Activated T-helper 1 cell treated with anti-CD3 and anti-CD28 coated beads, Interleukin-12 subunit alpha, Interleukin-12 subunit beta, Interleukin-2, Interleukin-4 antibody, amounts not matched to agents 30 ng/mL and 10 ng/mL and 1 ng/mL, durations not matched to agents 14 hours and 24 hours and 36 hours (primary cell): Measurements from ENCODE around the gene CAMTA1. TPM values are rescaled to one million over a fixed set of nuclear protein-coding genes. Genes with fewer than 3 reads are reported as not detected.

Experiments
- DNase-seq: peaks from one replicate; pipeline ENCODE4 v3.0.0; 2021; ENCODE audit warnings: low spot score
- H3K27ac Mint-ChIP-seq: one replicate; pipeline ENCODE4 v1.8.0; 2021; ENCODE audit warnings: mild to moderate bottlenecking, mixed read lengths
- H3K27me3 Mint-ChIP-seq: one replicate; pipeline ENCODE4 v1.8.0; 2022; ENCODE audit warnings: mild to moderate bottlenecking, moderate library complexity, mixed read lengths; ENCODE audit not compliant: insufficient read depth
- H3K36me3 Mint-ChIP-seq: one replicate; pipeline ENCODE4 v1.8.0; 2021; ENCODE audit warnings: low read depth, mixed read lengths
- H3K4me1 Mint-ChIP-seq: one replicate; pipeline ENCODE4 v1.8.0; 2021; ENCODE audit warnings: low read depth, mixed read lengths
- H3K4me3 Mint-ChIP-seq: one replicate; pipeline ENCODE4 v1.8.0; 2021; ENCODE audit warnings: mild to moderate bottlenecking, moderate library complexity, mixed read lengths
- H3K9me3 Mint-ChIP-seq: one replicate; pipeline ENCODE4 v1.8.0; 2021; ENCODE audit warnings: mixed read lengths
- intact Hi-C: fragments of 100-400 bp; cut with micrococcal nuclease; formaldehyde crosslinking; loops from one replicate; pipeline ENCODE4 v1.15.1; 2024
- total RNA-seq: library from RNA; stranded (reverse); gene quantifications from 2 replicates; pipeline ENCODE4 v1.2.3, GENCODE V29; 2022

CAMTA1 gene
- total RNA-seq, 1 donor from 2014 or later = 57.2 TPM

- no peak overlapping the region for H3K27ac Mint-ChIP-seq
- H3K36me3 Mint-ChIP-seq = no peaks in the 10 kb centered on the region
- no peak for DNase-seq
- no peak overlapping the region for H3K4me3 Mint-ChIP-seq
- H3K4me1 Mint-ChIP-seq = no peaks in the 10 kb centered on the region
- no peaks in the 10 kb centered on the region for H3K9me3 Mint-ChIP-seq
- intact Hi-C loops = no loop called here
- no peaks in the 10 kb centered on the region for H3K27me3 Mint-ChIP-seq
These were observed 752.8 kb downstream of the CAMTA1 start for GRCh38 chr1:7538033-7538432.

DNA sequence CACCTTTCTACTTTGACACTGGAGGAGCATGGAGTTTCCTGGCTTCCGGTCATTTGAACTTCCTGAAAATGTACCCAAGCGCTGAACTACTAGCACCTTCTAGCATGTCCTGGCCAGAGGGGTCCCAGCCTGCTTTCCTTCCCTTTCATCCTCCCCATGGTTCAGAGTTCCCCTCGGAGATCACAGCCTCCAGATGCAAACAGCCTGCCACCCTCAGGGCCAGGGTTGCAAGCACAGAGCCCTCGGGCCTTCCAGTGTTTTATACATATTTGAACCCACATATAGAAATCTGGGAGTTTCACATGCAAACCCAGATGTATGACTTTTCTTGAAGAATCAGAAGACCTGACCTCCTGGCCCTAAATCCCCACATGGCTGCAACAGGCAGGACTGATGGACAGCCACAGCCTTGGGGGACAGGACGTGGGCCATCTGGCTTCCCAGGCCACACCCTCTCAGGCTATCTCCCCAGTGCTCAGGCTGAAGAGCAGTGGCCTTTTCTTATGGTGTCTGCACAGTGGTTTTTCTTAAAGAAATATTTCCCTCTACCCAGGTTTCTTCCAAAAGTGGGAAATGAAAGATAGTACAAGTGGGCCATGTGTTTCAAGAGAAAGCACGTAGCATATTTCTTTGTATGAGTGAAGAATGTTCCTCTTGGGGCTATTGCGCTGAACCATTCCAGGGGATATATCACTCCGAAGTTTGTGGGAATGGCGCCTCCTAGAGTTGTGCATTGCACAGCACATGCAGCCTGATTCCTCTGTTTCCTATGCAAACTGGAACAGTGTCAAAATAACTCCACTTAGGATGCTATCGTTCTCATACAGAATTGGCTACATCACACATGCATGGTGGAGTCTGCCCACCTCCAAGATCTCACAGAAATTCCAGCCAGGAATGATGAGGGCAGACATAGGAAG lies 753.9 kb downstream of the CAMTA1 start:
- intact Hi-C loops = no loop called here
- DNase-seq = no peak
- Mint-ChIP-seq H3K9me3 (no peaks in the 10 kb centered on the region), H3K27me3 (no peaks in the 10 kb centered on the region), H3K36me3 (no peaks in the 10 kb centered on the region), H3K27ac (no peak overlapping the region), H3K4me1 (no peaks in the 10 kb centered on the region), H3K4me3 (no peak overlapping the region)

GRCh38 chr1:7539769-7540175 lies 754.5 kb downstream of the CAMTA1 start:
- Mint-ChIP-seq H3K4me1 (no peaks in the 10 kb centered on the region), H3K36me3 (no peaks in the 10 kb centered on the region), H3K27me3 (peaks cover 3% of the 10 kb centered on the region), H3K4me3 (no peak overlapping the region), H3K9me3 (no peaks in the 10 kb centered on the region), H3K27ac (no peak overlapping the region)
- DNase-seq = no peak
- intact Hi-C loops = no loop called here

GRCh38 chr1:7540816-7541215 lies 755.6 kb downstream of the CAMTA1 start:
- DNase-seq = no peak
- no peaks in the 10 kb centered on the region for H3K4me1 Mint-ChIP-seq
- H3K9me3 Mint-ChIP-seq = no peaks in the 10 kb centered on the region
- no peak overlapping the region for H3K4me3 Mint-ChIP-seq
- no peaks in the 10 kb centered on the region for H3K36me3 Mint-ChIP-seq
- H3K27ac Mint-ChIP-seq = no peak overlapping the region
- intact Hi-C loops = no loop called here
- H3K27me3 Mint-ChIP-seq = peaks cover 3% of the 10 kb centered on the region

GRCh38 chr1:7541629-7542028 lies 756.4 kb downstream of the CAMTA1 start:
- Mint-ChIP-seq H3K9me3 (no peaks in the 10 kb centered on the region), H3K27me3 (peaks cover 3% of the 10 kb centered on the region), H3K36me3 (no peaks in the 10 kb centered on the region), H3K27ac (no peak overlapping the region), H3K4me1 (no peaks in the 10 kb centered on the region), H3K4me3 (no peak overlapping the region)
- intact Hi-C loops = no loop called here
- DNase-seq = no peak

- H3K27ac Mint-ChIP-seq = no peak overlapping the region
- H3K9me3 Mint-ChIP-seq = no peaks in the 10 kb centered on the region
- DNase-seq = no peak
- H3K4me3 Mint-ChIP-seq = no peak overlapping the region
- H3K36me3 Mint-ChIP-seq = no peaks in the 10 kb centered on the region
- intact Hi-C loops = no loop called here
- H3K27me3 Mint-ChIP-seq = peaks cover 3% of the 10 kb centered on the region
- H3K4me1 Mint-ChIP-seq = no peaks in the 10 kb centered on the region
These were observed 758.5 kb downstream of the CAMTA1 start for GRCh38 chr1:7543718-7544090.

GRCh38 chr1:7549277-7550161 lies 764.3 kb downstream of the CAMTA1 start:
- peak overlapping the region; percentile 75 for H3K27ac Mint-ChIP-seq
- H3K9me3 Mint-ChIP-seq = no peaks in the 10 kb centered on the region
- intact Hi-C loops = no loop called here
- peak; percentile 28 for DNase-seq
- H3K4me3 Mint-ChIP-seq = peak overlapping the region; percentile 27
- H3K27me3 Mint-ChIP-seq = peaks cover 5% of the 10 kb centered on the region
- no peaks in the 10 kb centered on the region for H3K36me3 Mint-ChIP-seq
- H3K4me1 Mint-ChIP-seq = peaks cover 9% of the 10 kb centered on the region

DNA sequence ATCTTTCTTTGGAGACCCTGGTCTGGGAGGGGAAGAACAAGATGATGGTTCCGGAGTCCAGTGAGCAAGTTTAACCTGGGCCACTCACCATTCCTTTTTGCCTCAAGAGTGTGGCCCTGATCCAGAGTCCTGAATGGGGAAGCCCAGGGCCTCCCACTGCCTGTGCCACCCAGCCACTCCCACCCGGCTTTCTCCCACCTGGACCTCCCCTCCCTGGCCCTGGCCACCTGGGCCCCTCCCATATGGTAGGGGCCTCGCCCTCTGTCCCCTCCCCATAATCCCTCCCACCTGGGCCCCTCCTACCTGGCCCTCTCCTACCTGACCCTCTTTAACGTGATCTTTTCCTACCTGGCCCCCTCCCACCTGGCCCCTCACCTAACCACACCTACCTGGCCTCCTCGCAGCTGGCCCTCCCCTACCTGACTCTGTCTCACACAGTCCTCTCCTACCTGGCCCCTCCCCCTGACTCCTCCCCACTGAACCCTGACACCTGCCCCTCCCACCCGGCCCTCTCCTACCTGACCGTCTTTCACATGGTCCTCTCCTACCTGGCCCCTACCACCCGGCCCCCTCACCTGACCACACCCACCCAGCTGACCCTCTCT lies 765.1 kb downstream of the CAMTA1 start:
- intact Hi-C loops = no loop called here
- Mint-ChIP-seq H3K36me3 (no peaks in the 10 kb centered on the region), H3K27me3 (peaks cover 5% of the 10 kb centered on the region), H3K4me3 (no peak overlapping the region), H3K9me3 (no peaks in the 10 kb centered on the region), H3K4me1 (peaks cover 10% of the 10 kb centered on the region), H3K27ac (peak overlapping the region; percentile 75)
- DNase-seq = no peak

- H3K36me3 Mint-ChIP-seq = no peaks in the 10 kb centered on the region
- H3K4me1 Mint-ChIP-seq = peaks cover 13% of the 10 kb centered on the region
- intact Hi-C loops = no loop called here
- no peak for DNase-seq
- H3K27me3 Mint-ChIP-seq = peaks cover 5% of the 10 kb centered on the region
- H3K27ac Mint-ChIP-seq = no peak overlapping the region
- no peaks in the 10 kb centered on the region for H3K9me3 Mint-ChIP-seq
- H3K4me3 Mint-ChIP-seq = no peak overlapping the region
These were observed 765.7 kb downstream of the CAMTA1 start for GRCh38 chr1:7550981-7551380.

- intact Hi-C loops = no loop called here
- H3K4me3 Mint-ChIP-seq = no peak overlapping the region
- no peak overlapping the region for H3K27ac Mint-ChIP-seq
- H3K36me3 Mint-ChIP-seq = no peaks in the 10 kb centered on the region
- peaks cover 13% of the 10 kb centered on the region for H3K4me1 Mint-ChIP-seq
- H3K9me3 Mint-ChIP-seq = no peaks in the 10 kb centered on the region
- no peak for DNase-seq
- H3K27me3 Mint-ChIP-seq = peaks cover 8% of the 10 kb centered on the region
These were observed 766.2 kb downstream of the CAMTA1 start for GRCh38 chr1:7551442-7551841.

- H3K36me3 Mint-ChIP-seq = no peaks in the 10 kb centered on the region
- peaks cover 13% of the 10 kb centered on the region for H3K4me1 Mint-ChIP-seq
- intact Hi-C loops = no loop called here
- H3K27ac Mint-ChIP-seq = no peak overlapping the region
- DNase-seq = no peak
- H3K27me3 Mint-ChIP-seq = peaks cover 10% of the 10 kb centered on the region
- no peaks in the 10 kb centered on the region for H3K9me3 Mint-ChIP-seq
- H3K4me3 Mint-ChIP-seq = no peak overlapping the region
These were observed 767.1 kb downstream of the CAMTA1 start for GRCh38 chr1:7552402-7552801.

GRCh38 chr1:7553042-7553690 lies 767.9 kb downstream of the CAMTA1 start:
- no peak overlapping the region for H3K27ac Mint-ChIP-seq
- no peak for DNase-seq
- H3K4me3 Mint-ChIP-seq = no peak overlapping the region
- H3K36me3 Mint-ChIP-seq = no peaks in the 10 kb centered on the region
- intact Hi-C loops = no loop called here
- H3K9me3 Mint-ChIP-seq = no peaks in the 10 kb centered on the region
- H3K27me3 Mint-ChIP-seq = peaks cover 10% of the 10 kb centered on the region
- H3K4me1 Mint-ChIP-seq = peaks cover 13% of the 10 kb centered on the region
